T1000 (cell line): Measurements from ENCODE around the gene TSPAN11.

Experiments used
- DNase-seq: peaks from one replicate; lab custom pipeline; 2025; ENCODE audit warnings: mixed read lengths; lab: John Stamatoyannopoulos, UW

TSPAN11 gene

DNA sequence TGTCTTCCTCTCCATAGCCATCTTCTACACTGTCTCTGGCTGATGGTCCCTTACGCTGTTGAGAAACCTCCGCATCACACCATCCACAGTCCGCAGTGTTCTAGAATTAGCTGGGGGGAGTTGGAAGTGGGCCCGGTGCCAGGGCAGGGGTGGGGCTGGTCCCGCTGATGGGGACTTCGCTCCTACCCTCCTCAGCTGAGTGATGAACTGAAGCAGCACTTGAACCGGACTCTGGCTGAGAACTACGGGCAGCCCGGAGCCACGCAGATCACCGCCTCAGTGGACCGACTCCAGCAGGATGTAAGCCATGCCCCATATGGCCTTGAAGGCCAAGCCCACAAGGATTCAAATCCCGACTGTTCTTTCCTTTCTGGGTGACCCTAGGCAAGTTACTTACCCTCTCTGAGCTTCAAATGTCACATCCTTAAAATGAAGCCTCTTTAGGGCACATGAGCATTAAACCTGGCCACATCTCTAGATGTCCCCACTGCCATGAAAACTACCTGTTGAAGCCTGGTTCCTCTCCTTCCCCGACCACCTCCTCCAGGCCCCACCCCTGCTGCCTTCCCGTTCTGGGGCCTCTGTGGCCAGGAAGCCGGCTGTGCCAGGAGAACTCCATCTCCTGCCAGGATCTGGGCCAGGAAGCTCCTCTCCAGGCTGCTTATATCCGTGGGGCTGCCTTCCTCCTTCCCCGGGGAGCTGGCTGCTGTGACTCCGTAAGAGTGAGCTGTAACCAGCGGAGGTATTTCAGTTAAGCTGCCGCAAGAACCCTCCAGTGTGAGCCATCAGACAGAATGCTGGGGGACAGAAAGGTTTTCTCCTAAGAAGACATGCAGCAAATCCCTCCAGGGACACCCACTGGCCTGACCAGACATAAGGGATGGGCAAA, 53.1 kb downstream of the TSPAN11 start:
- DNase-seq = no peak

DNA sequence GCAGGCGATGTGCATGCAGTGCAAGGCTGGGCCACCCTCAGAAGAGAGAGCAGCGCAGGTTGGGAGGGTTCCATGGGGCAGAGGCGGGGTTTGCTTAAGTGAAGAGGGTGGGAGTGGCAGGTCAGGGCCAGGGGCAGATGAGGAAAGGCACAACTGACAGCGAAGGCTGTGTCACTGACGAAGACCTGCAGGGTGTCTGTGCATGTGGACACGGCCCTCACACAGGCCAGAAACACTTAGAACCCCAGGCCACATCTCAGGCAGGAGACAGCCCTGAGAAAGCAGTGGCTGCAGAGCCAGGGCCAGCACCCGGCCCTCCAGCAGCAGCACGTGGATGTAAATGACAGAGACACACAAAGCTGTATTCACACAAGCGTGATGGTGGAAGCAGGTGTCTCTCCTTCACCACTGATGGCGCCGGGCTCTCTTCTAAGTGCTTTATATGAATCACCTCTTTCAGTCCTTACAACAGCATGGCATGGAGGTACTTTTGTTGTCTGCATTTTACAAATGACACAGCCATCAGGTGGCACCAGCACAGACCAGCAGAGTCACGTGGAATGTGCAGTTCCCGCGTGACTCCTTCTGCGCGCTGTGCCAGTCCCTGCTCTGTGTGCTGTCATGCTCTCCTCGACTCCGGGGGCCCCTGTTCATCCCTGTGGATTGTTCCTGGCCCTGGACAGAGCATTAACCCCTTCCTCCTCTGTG, 54.6 kb downstream of the TSPAN11 start:
- no peak for DNase-seq

DNA sequence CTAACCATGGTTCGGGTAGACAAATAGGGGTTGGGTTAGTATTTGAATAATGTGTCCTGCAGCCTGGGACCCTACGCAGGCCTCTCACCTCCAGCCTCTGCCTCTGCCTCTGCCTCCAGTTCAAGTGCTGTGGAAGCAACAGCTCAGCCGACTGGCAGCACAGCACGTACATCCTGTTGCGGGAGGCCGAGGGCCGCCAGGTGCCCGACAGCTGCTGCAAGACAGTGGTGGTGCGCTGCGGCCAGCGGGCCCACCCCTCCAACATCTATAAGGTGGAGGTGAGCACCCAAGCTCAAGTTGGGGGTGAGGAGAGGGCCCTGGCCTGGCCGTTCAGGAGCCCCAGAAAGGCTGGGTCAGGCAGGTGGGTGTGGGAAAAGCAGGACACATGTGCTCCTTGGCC, 55.9 kb downstream of the TSPAN11 start:
- no peak for DNase-seq

DNA sequence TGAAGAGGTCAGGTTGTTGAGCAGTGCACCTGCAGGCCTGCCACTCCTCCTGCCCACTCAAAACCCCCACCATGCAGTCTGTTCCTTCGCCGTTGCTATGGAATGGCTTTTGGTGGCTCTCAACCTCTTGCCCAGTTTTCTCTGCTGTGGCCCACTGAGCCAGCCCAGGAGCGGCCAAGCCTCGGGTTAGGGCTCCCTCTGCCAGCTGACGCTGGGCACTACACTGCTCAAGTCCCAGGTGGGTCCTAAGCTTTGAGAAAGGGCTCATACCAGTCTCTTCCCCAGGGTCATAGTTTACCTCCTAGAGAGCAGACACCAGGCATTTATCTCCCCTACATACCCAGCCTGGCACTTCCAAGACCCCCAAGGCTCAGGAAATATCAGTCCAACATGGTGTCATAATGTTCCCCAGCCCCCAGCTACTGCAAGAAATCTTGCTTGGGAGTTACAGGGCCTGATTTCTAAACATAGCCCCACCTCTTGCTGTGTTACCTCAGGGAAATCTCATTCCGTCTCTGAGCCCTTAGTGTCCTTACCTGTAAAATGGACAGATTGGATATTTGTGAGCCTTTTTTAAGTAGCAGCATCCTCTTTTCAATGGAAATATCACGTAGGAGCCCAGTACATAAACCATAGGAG, 59.4 kb downstream of the TSPAN11 start:
- DNase-seq = no peak

DNA sequence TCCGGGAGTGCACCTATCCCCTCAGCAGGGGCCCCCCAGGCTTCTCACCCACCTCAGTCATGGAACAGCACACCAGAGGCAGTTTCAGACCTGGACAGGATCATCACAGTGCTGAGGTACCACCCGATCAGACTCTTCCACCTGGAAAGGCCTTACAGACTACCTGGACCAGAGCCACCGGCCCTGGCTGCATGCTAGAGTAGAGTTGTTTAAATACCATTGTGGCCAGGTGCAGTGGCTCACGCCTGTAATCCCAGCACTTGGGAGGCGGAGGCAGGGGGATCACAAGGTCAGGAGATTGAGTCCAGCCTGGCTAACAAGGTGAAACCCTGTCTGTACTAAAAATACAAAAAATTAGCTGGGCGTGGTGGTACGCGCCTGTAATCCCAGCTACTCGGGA, 61.5 kb downstream of the TSPAN11 start:
- DNase-seq = no peak

DNA sequence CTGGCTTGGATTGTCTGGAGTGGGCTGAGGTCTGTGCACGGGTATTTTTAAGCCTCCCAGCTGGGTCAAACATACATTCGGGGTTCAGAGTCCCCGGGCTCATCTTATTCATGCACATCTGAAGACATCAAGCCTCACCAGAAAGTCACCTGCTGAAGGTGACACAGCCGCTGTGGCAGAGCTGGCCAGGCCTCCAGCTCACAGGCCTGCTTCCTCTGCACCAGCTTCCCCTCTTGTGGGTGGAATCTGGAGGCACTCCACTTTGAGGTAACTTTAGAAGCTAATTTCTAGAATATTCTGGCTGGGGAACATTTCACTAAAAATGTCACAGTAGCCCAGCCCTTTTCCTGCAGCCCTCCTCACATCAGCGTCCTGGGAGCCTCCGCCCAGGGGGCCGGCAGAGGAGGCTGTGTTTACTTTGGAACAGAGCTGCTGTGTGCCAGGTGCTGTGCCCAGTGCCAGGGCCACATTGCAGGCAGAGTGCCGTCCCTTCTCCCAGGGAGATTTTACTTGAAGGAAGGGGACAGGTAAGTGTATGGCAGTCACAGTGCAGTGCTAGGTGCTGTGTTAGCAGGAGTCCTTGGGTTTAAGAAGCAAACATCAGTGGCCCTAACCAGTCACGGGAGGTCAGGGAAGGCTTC, 62.2 kb downstream of the TSPAN11 start:
- DNase-seq = no peak

DNA sequence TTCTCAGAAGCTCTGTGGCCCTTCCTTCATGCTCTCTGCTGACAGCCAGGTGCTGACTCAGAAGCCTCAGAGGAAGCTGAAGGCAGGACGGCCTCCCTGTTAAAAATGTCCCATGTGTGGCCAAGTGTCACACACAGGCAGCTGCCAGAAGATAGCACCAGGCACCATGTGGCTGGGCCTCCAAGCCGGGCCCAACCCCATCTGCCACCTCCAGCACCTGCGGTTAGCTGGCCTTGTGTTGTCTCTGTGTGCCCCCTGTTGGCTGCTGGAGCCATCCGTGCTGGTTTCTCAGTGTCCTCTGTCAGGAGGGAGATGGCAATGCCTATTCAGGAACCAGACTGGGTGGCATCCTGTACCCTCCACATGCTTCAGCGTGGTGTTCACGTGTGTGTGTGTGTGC, 63.2 kb downstream of the TSPAN11 start:
- no peak for DNase-seq

DNA sequence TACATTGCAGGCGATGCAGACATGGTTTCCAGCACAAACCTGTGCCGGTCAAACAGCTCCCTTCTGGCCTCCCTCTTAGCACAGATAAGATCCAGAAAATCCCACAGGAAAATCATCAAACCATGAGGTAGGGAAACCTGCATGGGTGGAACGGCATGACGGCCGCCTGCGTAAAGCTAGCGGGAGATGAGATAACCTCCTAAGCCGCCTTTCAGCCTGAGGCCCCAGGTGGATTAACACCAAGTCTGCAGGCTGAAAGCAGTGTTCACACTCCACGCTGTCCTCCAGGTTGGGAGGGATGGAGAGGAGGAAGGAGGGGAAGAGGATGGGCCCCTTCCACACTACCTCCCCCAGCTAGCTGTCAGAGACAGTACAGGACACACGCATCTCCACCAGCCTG, 63.8 kb downstream of the TSPAN11 start:
- no peak for DNase-seq

DNA sequence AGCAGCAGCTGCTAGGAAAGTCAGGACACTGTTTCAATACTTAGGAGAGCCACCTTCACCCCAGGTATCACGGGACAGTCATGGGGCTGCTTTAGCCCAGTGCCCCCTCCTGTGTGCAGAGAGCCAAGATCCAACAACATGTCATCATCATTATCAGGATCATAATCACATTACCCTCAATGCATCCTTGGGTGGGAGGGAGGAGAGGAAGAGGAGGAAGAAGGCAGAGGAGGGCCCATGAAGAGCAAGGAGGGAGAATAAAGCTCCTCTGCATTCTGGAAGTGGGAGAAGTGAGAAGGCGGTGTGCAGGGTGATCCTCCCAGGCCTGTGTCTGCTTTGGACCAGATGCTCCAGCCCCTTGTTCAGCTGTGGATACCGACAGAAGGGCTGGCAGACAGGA, 64.2 kb downstream of the TSPAN11 start:
- no peak for DNase-seq

DNA sequence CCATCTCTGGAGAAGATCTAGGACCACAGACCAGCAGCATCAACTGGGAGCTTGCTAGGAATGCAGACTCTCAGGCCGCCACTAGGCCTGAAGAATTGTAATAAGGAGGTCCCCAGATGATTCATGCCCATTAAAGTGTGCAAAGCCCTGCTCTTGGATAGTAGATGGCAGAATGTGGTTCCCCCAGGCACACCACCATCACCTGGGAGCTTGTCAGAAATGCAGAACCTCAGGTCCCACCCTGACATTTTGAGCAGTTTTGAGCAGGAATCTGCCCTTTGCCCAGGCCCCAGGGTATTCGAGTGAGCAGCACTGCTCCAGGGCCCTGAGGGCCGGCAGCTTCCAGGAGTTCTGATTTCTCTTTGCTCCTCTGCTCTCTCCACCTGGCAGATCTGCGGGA, 64.9 kb downstream of the TSPAN11 start:
- DNase-seq = no peak

DNA sequence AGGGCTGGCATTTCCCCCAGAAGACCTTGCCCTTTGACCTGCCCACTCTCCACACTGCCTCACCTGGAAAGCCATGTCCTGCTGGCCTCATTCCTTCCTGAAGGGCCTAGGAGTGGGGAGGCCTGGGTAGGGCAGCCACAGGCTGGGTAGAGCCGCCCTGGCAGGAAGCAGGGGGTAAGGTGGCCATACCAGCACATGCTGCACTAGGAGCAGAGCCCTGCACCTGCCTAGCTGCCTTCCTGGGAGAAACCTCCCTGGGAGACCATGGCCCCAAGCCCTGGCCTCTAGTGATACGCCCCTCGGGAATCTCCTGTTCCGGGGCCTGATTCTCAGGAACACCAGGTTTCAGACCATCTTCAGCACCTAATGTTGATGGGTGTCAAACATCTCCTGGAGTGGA, 65.8 kb downstream of the TSPAN11 start:
- DNase-seq = no peak

DNA sequence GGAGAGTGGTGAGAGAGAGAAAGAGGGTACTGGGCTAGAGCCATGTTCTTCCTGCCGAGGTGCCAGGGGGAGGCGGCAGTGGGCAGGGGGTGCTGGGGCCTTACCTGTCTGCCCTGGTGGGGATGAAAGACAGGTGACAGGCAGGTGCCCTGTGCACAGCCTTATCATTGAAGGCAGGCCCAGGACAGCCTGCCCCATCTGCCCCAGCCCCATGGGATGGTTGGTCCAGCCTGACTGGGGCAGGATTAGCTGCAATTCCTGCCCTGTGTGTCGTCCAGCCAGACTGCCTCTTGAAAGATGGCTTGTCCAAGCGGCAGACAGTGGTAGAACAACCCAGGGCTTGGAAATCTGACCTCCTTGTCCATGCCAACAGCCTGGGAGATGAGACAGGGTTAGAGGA, 67.2 kb downstream of the TSPAN11 start:
- DNase-seq = no peak

DNA sequence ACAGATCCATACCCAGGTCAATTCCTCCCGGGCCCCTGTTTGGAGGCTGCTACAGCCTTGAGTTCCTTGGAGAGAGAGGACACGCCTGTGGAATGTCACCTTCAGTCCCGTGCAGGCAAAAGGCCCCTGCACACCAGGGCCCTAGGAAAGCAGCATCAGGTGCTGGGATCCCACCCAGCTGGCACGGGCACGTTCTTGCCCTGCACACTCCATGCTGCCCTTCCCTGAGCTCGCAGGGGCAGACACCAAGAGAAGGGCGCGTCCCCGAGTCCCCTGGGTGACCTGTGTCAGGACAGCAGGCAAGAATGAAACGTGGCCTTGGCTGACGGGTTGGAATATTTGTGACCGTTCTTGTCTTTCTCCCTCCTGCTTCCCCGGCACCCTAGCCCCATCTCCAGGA, 67.7 kb downstream of the TSPAN11 start:
- DNase-seq = no peak

DNA sequence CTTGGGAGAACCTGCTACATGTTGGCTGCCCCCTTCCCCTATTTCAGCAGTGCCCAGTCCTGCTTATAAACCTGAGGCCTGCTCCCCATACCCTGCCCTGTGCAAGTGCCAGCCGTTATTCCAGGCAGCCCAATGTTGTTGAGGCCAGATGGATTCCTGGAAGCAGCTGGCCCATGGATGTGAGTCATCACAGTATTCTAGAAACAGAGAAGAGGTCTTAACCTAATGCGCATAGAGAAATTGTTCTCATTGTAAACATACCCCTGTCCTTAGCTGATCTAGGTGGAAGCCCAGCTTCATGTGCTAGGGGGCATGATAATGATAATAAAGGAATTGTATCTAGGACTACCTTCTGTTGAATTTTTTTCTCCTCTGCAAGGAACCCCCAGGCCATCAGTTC, 69.7 kb downstream of the TSPAN11 start:
- no peak for DNase-seq

DNA sequence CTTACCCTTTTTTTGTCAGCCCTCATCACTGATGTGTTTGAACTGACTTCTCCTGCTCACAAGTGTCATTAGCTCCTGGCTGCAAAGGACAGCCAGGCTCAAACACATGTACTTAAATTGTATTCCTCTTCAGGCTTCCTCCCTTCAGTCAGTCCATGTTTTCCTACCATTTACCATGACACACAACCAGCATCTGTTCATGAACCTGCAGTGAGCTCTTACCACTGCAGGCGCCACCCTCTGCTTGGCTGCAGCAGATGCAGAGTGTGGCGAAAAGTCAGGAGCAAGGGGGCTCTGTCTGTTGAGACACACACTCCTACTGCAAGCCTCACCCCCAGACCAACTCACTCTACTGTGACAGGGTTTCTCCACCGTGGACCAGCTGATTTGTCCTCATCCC, 70.2 kb downstream of the TSPAN11 start:
- DNase-seq = no peak

DNA sequence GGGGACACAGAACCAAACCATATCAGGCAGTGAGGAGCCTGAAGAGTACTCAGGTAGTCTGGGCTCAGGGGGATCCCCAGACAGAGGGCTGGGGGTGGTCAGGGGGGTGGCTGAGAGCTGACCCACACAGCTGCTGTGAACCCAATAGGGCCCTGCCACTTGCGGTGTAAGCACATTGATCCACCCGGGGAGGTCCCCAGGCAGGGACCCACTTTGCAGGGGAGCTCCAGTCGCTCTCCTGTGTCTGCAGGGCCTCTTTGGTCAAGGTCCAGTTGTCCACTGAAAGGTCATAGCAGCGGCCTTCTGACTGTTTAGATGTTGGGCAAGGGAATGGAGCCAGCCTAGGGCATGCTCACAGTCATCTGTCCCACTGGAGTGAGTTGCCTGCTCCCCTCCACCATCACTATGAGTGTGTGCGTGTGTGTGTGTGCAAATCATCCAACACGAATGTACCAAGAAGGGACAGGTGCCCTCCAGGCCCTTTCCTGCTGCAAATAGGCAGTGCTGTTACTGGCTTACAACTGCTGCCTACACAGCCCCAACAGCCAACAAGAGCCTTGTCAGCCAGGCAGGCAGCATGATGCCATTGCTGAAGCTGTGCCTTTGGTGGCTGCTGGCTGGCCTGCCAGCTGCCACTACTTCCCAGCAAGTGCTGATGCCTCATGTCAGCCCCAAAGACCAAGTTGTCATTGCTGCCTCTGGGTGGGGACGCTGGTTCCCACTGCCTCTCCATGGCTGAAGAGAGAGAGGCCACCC, 71.3 kb downstream of the TSPAN11 start:
- DNase-seq = no peak

DNA sequence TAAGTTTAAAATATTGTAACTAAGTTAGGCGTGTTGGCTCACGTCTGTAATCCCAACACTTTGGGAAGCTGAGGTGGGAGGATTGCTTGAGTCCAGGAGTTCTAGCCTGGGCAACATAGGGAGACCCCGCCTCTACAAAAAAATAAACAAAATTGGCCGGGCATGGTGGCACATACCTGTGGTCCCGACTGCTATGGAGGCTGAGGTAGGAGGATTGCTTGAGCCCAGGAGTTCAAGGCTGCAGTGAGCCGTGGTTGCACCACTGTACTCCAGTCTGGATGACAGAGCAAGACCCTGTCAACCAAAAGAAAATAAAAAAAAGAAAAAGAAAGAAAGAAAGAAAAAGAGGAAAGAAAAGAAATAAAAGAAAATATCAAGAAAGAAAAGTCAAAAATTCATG, 72.5 kb downstream of the TSPAN11 start:
- DNase-seq = no peak

DNA sequence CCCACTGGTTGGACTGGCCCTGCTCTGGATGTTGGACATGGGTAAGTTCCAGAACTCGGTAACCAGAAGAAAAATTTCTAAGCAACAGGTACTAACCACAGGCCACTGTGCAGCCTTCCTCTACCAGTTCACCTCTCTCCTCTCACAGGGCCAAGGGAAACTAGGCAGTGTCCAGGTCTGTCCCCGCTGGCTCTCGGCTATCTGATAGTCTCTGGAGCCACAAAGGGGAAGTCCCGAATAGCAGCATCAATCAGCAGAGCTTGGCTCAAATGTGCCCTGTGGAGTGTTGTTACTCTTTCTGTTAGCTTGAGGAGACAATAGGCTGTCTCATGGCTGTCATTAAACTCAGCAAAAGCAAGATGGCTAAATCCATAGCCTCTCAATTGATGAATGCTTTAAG, 73.2 kb downstream of the TSPAN11 start:
- no peak for DNase-seq

DNA sequence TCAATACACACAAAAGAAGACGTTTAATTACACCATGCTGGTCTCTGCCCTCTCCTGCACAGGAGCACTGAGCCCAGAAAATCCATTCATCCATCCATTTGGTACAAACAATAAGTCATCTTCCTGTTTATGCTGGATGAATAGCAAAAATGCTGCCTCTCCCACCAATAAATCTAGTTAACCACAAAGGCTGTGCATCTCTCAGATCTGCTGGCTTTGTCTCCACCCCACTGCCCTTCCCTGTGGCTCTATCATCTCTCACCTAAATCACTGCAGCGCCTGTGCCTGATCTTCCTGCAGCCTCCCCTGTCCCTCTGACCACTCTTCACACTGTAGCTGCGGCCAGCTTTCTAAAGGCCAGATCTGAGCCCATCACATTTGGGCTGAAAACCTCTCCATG, 74.2 kb downstream of the TSPAN11 start:
- DNase-seq = peak; percentile 11

DNA sequence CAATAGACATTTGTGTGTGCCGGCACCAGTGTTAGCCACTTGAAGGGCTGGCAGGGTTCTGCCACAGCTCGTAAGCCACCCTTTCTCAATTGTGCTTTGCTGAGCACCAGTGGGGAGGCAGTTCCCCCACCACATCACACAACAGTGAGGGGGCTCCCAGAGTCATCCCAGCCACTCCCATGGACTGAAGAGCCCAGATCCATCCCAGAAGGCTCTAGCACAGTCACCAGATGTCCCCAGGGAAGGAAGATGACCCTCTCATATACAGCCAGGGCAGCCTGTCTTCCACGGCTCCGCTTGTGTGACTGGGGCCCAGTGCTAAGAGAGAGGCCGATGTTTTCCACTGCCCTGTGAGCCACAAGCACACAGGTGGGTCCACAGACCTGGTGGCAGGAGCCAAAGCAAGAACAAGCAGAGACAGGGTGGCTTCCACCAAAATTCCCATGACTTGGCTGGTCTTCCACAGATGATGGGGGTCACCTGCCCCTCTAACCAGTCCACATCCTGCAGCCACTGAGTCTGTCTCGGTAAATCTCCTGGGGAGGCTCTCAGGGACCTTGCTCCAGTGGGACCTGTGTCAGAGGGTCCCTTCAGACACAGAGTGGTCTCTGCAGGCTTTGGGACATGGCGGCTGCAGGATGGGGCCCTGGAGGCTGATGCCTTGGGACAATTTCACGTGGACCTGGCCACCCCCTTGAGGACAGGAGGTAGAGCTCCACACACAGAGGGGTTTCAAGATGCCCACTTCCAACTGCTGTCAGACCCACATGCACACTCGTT, 75.2 kb downstream of the TSPAN11 start:
- no peak for DNase-seq

DNA sequence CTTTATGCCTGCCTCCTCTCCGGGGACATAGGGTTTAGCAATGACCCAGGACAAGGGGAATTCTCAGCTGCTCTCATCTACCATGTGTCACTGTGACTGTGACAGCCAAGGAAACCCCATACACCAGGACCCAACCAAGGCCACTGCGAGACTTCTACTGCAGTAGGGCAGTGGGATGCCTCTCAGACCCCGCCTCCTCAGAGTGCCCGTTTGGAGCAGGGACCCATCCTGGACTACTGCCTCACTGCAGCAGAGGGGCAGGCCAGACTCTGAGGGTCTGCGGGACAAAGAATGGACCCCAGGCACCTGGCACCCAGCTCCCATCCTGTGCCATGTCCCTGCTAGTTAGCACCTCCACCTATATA, 75.8 kb downstream of the TSPAN11 start:
- no peak for DNase-seq
